HepG2 (cell line): ENCODE measurements around the gene BOLA3. TPM values are rescaled to one million over a fixed set of nuclear protein-coding genes. Genes with fewer than 3 reads are reported as not detected.

Experiments
- CREBL2 ChIP-seq: sonication (generic); formaldehyde crosslinking; IDR thresholded peaks from 2 replicates; pipeline ENCODE4 v1.8.1; 2023; ENCODE audit warnings: missing genetic modification reagents, mild to moderate bottlenecking, borderline replicate concordance
- ELF1 ChIP-seq: sonication (generic); formaldehyde crosslinking; IDR thresholded peaks from 2 replicates; pipeline ENCODE4 v1.4.0; 2020; ENCODE audit warnings: missing genetic modification reagents
- GMEB2 ChIP-seq: IDR thresholded peaks from 2 replicates; pipeline ENCODE4 v1.6.1; 2016; ENCODE audit warnings: missing biosample characterization, missing genetic modification reagents, low read depth
- HNRNPK ChIP-seq: fragments of 200-400 bp; formaldehyde crosslinking; IDR thresholded peaks from 2 replicates; pipeline ENCODE4 v1.6.1; 2018; ENCODE audit warnings: low read length, low read depth, moderate library complexity, mild to moderate bottlenecking; ENCODE audit not compliant: poor library complexity, severe bottlenecking
- HOXA3 ChIP-seq: sonication (generic); formaldehyde crosslinking; IDR thresholded peaks from 2 replicates; pipeline ENCODE4 v1.5.0; 2020; ENCODE audit warnings: missing genetic modification reagents
- MED8 ChIP-seq: sonication (generic); formaldehyde crosslinking; IDR thresholded peaks from 2 replicates; pipeline ENCODE4 v1.8.1; 2023; ENCODE audit warnings: mild to moderate bottlenecking, missing genetic modification reagents; ENCODE audit not compliant: insufficient replicate concordance
- NCOA1 ChIP-seq: sonication (generic); formaldehyde crosslinking; IDR thresholded peaks from 2 replicates; pipeline ENCODE4 v1.9.0; 2021; ENCODE audit warnings: missing genetic modification reagents
- NCOA5 ChIP-seq: sonication (generic); formaldehyde crosslinking; IDR thresholded peaks from 2 replicates; pipeline ENCODE4 v1.4.0; 2020; ENCODE audit warnings: missing genetic modification reagents
- PCBP1 ChIP-seq: fragments of 200-400 bp; formaldehyde crosslinking; IDR thresholded peaks from 2 replicates; pipeline ENCODE4 v1.6.1; 2017; ENCODE audit warnings: mild to moderate bottlenecking, low read depth, low read length, borderline replicate concordance
- POLR2A ChIP-seq, 2 experiments: IDR thresholded peaks; 2 replicates each; pipeline ENCODE4 v1.6.1; 2011; ENCODE audit warnings: low read depth in 2 of 2, low read length in 2 of 2, mild to moderate bottlenecking in 1 of 2, moderate library complexity in 1 of 2; ENCODE audit not compliant: insufficient read depth in 1 of 2
- TBL1XR1 ChIP-seq: fragments of 150-350 bp; IDR thresholded peaks from 2 replicates; pipeline ENCODE4 v1.6.1; 2014; ENCODE audit warnings: borderline replicate concordance, low read length; ENCODE audit not compliant: partially characterized antibody
- TCF7L2 ChIP-seq: IDR thresholded peaks from 2 replicates; pipeline ENCODE4 v1.6.1; 2011; ENCODE audit warnings: mild to moderate bottlenecking, low read depth, low read length, moderate library complexity
- ZBTB10 ChIP-seq: sonication (generic); formaldehyde crosslinking; IDR thresholded peaks from 2 replicates; pipeline ENCODE4 v1.4.0; 2020; ENCODE audit warnings: missing genetic modification reagents, borderline replicate concordance
- ZNF354B ChIP-seq: sonication (generic); formaldehyde crosslinking; IDR thresholded peaks from 2 replicates; pipeline ENCODE4 v1.8.0; 2022; ENCODE audit warnings: mild to moderate bottlenecking, missing genetic modification reagents
- ZNF44 ChIP-seq: sonication (generic); formaldehyde crosslinking; IDR thresholded peaks from 2 replicates; pipeline ENCODE4 v1.5.1; 2020; ENCODE audit warnings: mild to moderate bottlenecking, missing genetic modification reagents
- ZNF512B ChIP-seq: sonication (generic); formaldehyde crosslinking; IDR thresholded peaks from 2 replicates; pipeline ENCODE4 v1.5.1; 2020; ENCODE audit warnings: missing genetic modification reagents, mild to moderate bottlenecking, borderline replicate concordance
- ZNF614 ChIP-seq: IDR thresholded peaks from 2 replicates; pipeline ENCODE4 v1.6.1; 2018; ENCODE audit warnings: missing biosample characterization, missing genetic modification reagents, inconsistent platforms, borderline replicate concordance
- ZNF768 ChIP-seq: sonication (generic); formaldehyde crosslinking; IDR thresholded peaks from 2 replicates; pipeline ENCODE4 v1.4.0; 2020; ENCODE audit warnings: missing genetic modification reagents
- ZUFSP ChIP-seq: sonication (generic); formaldehyde crosslinking; IDR thresholded peaks from 2 replicates; pipeline ENCODE4 v1.9.0; 2021; ENCODE audit warnings: missing genetic modification reagents, mild to moderate bottlenecking, borderline replicate concordance
- polyA plus RNA-seq, 8 experiments: library from polyadenylated mRNA; depleted of rRNA in 3 of 8; stranded (reverse) in 7 of 8; unstranded in 1 of 8; fragments of >200 nt; fragmentation: Illumina TruSeq in 4 of 8; extraction: Trizol in 4 of 8; gene quantifications; 2 replicates each; pipeline versions ENCODE4 v1.2.1 to v1.2.3, GENCODE V29; 2011 to 2016; ENCODE audit warnings: low read depth in 4 of 8, missing spikeins in 1 of 8, mixed read lengths in 1 of 8; ENCODE audit not compliant: insufficient read depth in 1 of 8
- total RNA-seq, 5 experiments: library from RNA; depleted of rRNA; stranded (reverse); fragments of >200 nt; fragmentation: Illumina TruSeq; extraction: Trizol; gene quantifications; 2 replicates each; pipeline ENCODE4 v1.2.3, GENCODE V29; 2016; ENCODE audit warnings: low read depth in 1 of 5

The BOLA3 gene
- total and polyA plus RNA-seq, 2 of the 13 experiments (the other 11 are each of a cell fraction or from before 2014, with no cell fraction given) = 89.7 to 170 TPM

GRCh38 chr2:74119912-74120825 is 27.5 kb downstream of the BOLA3 start (continued):
- peak; percentile 97 for TF ChIP-seq HOXA3
- TF ChIP-seq TBL1XR1 = peak; percentile 76
- TF ChIP-seq ZNF44 (CRISPR knock-in tag) = peak; percentile 95; the same call in 1 of the 2 replicates
- TF ChIP-seq ZNF614 (CRISPR knock-in tag) = peak; percentile 98; the same call in 1 of the 2 replicates
- TF ChIP-seq ZNF512B (CRISPR knock-in tag) = peak; percentile 87; the same call in 1 of the 2 replicates
- no peak for TF ChIP-seq ZUFSP
- TF ChIP-seq MED8 (CRISPR knock-in tag) = peak; percentile 71
- no peak for TF ChIP-seq PCBP1
- no peak for TF ChIP-seq ZBTB10 (CRISPR knock-in tag)
- peak; percentile 93 for TF ChIP-seq ELF1 (CRISPR knock-in tag)
- TF ChIP-seq CREBL2 = peak; percentile 94; the same call in 1 of the 2 replicates
- TF ChIP-seq ZNF768 (CRISPR knock-in tag) = peak; percentile 86
- peak; percentile 26 for TF ChIP-seq HNRNPK
- no peak for TF ChIP-seq GMEB2 (CRISPR knock-in tag)
- TF ChIP-seq POLR2A (IDR thresholded peaks at IDR 0.05; ENCODE audit: insufficient read depth in 1 of 2, low read depth in 2 of 2, low read length in 2 of 2) = peak; percentile 16 to 63; a peak in 3 of 4 replicates
- no peak for TF ChIP-seq TCF7L2
- peak; percentile 71; the same call in 1 of the 2 replicates for TF ChIP-seq NCOA1 (CRISPR knock-in tag)
- TF ChIP-seq ZNF354B (CRISPR knock-in tag) = peak; percentile 86; the same call in 1 of the 2 replicates
- no peak for TF ChIP-seq NCOA5 (CRISPR knock-in tag)
